ENCODE data around the gene GALNT13. TPM values are rescaled to one million over a fixed set of nuclear protein-coding genes. Genes with fewer than 3 reads are reported as not detected.

The GALNT13 gene
- total and polyA plus RNA-seq, 2 of the 13 experiments (the other 11 are each of a cell fraction or from before 2014, with no cell fraction given): 1.3 to 5.0 TPM

DNA sequence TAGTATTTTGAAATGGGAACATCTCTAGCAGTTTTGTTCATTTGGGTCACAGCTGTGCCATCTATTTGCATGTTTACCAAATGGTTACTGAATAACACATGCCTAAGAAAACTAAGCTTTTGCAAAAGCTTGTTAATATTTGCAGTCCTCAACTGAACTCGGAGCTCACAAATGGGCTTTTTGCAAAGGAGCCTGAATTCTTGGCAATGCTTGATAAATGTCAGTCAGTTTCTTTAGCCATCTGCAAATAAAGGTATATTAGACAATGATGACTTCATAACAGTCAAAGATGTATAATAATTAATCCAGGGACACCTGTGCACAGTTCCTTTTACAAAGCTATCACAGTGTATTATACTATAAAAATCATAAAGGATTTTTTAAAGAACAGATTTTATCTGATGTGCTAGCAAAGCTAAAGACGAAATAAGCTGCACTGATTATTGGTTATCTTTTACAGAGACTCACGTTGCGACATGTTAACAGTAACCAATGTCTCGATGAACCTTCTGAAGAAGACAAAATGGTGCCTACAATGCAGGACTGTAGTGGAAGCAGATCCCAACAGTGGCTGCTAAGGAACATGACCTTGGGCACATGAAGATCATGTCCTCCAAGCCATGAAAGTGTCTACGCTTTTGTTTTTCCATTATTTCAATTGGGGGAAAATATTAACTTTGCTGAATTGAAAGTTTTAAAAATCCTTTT, 578.4 kb downstream of the GALNT13 start (continued):
- TF ChIP-seq, protein P1, sequence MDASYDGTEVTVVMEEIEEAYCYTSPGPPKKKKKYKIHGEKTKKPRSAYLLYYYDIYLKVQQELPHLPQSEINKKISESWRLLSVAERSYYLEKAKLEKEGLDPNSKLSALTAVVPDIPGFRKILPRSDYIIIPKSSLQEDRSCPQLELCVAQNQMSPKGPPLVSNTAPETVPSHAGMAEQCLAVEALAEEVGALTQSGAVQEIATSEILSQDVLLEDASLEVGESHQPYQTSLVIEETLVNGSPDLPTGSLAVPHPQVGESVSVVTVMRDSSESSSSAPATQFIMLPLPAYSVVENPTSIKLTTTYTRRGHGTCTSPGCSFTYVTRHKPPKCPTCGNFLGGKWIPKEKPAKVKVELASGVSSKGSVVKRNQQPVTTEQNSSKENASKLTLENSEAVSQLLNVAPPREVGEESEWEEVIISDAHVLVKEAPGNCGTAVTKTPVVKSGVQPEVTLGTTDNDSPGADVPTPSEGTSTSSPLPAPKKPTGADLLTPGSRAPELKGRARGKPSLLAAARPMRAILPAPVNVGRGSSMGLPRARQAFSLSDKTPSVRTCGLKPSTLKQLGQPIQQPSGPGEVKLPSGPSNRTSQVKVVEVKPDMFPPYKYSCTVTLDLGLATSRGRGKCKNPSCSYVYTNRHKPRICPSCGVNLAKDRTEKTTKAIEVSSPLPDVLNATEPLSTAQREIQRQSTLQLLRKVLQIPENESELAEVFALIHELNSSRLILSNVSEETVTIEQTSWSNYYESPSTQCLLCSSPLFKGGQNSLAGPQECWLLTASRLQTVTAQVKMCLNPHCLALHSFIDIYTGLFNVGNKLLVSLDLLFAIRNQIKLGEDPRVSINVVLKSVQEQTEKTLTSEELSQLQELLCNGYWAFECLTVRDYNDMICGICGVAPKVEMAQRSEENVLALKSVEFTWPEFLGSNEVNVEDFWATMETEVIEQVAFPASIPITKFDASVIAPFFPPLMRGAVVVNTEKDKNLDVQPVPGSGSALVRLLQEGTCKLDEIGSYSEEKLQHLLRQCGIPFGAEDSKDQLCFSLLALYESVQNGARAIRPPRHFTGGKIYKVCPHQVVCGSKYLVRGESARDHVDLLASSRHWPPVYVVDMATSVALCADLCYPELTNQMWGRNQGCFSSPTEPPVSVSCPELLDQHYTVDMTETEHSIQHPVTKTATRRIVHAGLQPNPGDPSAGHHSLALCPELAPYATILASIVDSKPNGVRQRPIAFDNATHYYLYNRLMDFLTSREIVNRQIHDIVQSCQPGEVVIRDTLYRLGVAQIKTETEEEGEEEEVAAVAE (CRISPR knock-in tag; IDR thresholded peaks at IDR 0.05; ENCODE audit: borderline replicate concordance): no peak
- TF ChIP-seq JUN (CRISPR knock-in tag; IDR thresholded peaks at IDR 0.05) (no peak), SIX4 (CRISPR knock-in tag; IDR thresholded peaks at IDR 0.05) (peak; percentile 70), ZNF431 (CRISPR knock-in tag; IDR thresholded peaks at IDR 0.05; ENCODE audit: borderline replicate concordance, low read depth) (no peak), KDM1A (CRISPR knock-in tag; IDR thresholded peaks at IDR 0.05) (0 out of 2 replicates have a peak, but pooled peaks have one; percentile 5), PCBP1 (IDR thresholded peaks at IDR 0.05; ENCODE audit: borderline replicate concordance, low read depth, low read length) (no peak), POLR2A (IDR thresholded peaks at IDR 0.05; ENCODE audit: insufficient read depth in 1 of 2, low read depth in 2 of 2, low read length in 2 of 2) (no peak), ZNF556 (CRISPR knock-in tag; IDR thresholded peaks at IDR 0.05; ENCODE audit: borderline replicate concordance) (peak; percentile 23; the same call in 1 of the 2 replicates), PHF20 (CRISPR knock-in tag; IDR thresholded peaks at IDR 0.05) (no peak), MAFG (CRISPR knock-in tag; IDR thresholded peaks at IDR 0.05) (no peak), ZNF713 (CRISPR knock-in tag; IDR thresholded peaks at IDR 0.05) (no peak), HHEX (CRISPR knock-in tag; IDR thresholded peaks at IDR 0.05) (no peak), NR3C1 (CRISPR knock-in tag; IDR thresholded peaks at IDR 0.05) (no peak), ISL2 (CRISPR knock-in tag; IDR thresholded peaks at IDR 0.05) (peak; percentile 97), ARHGAP35 (CRISPR knock-in tag; IDR thresholded peaks at IDR 0.05; ENCODE audit: borderline replicate concordance) (no peak), ATAD3A (CRISPR knock-in tag; IDR thresholded peaks at IDR 0.05) (no peak), TBX2 (CRISPR knock-in tag; IDR thresholded peaks at IDR 0.05; ENCODE audit: borderline replicate concordance) (no peak), ZNF709 (CRISPR knock-in tag; IDR thresholded peaks at IDR 0.05) (peak; percentile 88; the same call in 1 of the 2 replicates), CHD4 (IDR thresholded peaks at IDR 0.05; ENCODE audit: borderline replicate concordance, low read length) (no peak), ARNT (IDR thresholded peaks at IDR 0.05) (no peak)
- TF ChIP-seq, protein P2, sequence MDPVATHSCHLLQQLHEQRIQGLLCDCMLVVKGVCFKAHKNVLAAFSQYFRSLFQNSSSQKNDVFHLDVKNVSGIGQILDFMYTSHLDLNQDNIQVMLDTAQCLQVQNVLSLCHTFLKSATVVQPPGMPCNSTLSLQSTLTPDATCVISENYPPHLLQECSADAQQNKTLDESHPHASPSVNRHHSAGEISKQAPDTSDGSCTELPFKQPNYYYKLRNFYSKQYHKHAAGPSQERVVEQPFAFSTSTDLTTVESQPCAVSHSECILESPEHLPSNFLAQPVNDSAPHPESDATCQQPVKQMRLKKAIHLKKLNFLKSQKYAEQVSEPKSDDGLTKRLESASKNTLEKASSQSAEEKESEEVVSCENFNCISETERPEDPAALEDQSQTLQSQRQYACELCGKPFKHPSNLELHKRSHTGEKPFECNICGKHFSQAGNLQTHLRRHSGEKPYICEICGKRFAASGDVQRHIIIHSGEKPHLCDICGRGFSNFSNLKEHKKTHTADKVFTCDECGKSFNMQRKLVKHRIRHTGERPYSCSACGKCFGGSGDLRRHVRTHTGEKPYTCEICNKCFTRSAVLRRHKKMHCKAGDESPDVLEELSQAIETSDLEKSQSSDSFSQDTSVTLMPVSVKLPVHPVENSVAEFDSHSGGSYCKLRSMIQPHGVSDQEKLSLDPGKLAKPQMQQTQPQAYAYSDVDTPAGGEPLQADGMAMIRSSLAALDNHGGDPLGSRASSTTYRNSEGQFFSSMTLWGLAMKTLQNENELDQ (CRISPR knock-in tag; IDR thresholded peaks at IDR 0.05; ENCODE audit: borderline replicate concordance): 0 out of 2 replicates have a peak, but pooled peaks have one; percentile 37
- TF ChIP-seq, protein P3, sequence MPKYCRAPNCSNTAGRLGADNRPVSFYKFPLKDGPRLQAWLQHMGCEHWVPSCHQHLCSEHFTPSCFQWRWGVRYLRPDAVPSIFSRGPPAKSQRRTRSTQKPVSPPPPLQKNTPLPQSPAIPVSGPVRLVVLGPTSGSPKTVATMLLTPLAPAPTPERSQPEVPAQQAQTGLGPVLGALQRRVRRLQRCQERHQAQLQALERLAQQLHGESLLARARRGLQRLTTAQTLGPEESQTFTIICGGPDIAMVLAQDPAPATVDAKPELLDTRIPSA (CRISPR knock-in tag; IDR thresholded peaks at IDR 0.05; ENCODE audit: borderline replicate concordance): no peak
- TF ChIP-seq, protein P4, sequence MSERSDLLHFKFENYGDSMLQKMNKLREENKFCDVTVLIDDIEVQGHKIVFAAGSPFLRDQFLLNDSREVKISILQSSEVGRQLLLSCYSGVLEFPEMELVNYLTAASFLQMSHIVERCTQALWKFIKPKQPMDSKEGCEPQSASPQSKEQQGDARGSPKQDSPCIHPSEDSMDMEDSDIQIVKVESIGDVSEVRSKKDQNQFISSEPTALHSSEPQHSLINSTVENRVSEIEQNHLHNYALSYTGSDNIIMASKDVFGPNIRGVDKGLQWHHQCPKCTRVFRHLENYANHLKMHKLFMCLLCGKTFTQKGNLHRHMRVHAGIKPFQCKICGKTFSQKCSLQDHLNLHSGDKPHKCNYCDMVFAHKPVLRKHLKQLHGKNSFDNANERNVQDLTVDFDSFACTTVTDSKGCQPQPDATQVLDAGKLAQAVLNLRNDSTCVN (CRISPR knock-in tag; IDR thresholded peaks at IDR 0.05; ENCODE audit: borderline replicate concordance): no peak
